Measurements from ENCODE around the gene SIRPG. TPM values are rescaled to one million over a fixed set of nuclear protein-coding genes. Genes with fewer than 3 reads are reported as not detected.

Gene SIRPG
- total and polyA plus RNA-seq, 4 donors, result 0.32 to 0.71 (median 0.42) TPM; not detected in 1

GRCh38 chr20:1700990-1701389 is 43.4 kb upstream of the SIRPG start:
- TF ChIP-seq EGR1 (IDR thresholded peaks at IDR 0.05; ENCODE audit: low read depth in 2 of 2) (no peak), SP1 (IDR thresholded peaks at IDR 0.05) (no peak), YY1 (IDR thresholded peaks at IDR 0.05) (no peak), JUND (IDR thresholded peaks at IDR 0.05) (no peak), RXRA (IDR thresholded peaks at IDR 0.05) (no peak), ZBTB33 (IDR thresholded peaks at IDR 0.05) (no peak), RAD21 (IDR thresholded peaks at IDR 0.05) (no peak), REST (IDR thresholded peaks at IDR 0.05) (no peak), HNF4G (IDR thresholded peaks at IDR 0.05) (no peak), FOXA2 (IDR thresholded peaks at IDR 0.05) (no peak), GABPA (IDR thresholded peaks at IDR 0.05 in 1 of 2, conservative IDR thresholded peaks at IDR 0.05 in 1 of 2) (no peak)
- TF ChIP-seq, protein P1, sequence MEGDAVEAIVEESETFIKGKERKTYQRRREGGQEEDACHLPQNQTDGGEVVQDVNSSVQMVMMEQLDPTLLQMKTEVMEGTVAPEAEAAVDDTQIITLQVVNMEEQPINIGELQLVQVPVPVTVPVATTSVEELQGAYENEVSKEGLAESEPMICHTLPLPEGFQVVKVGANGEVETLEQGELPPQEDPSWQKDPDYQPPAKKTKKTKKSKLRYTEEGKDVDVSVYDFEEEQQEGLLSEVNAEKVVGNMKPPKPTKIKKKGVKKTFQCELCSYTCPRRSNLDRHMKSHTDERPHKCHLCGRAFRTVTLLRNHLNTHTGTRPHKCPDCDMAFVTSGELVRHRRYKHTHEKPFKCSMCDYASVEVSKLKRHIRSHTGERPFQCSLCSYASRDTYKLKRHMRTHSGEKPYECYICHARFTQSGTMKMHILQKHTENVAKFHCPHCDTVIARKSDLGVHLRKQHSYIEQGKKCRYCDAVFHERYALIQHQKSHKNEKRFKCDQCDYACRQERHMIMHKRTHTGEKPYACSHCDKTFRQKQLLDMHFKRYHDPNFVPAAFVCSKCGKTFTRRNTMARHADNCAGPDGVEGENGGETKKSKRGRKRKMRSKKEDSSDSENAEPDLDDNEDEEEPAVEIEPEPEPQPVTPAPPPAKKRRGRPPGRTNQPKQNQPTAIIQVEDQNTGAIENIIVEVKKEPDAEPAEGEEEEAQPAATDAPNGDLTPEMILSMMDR (IDR thresholded peaks at IDR 0.05; ENCODE audit: low read depth, low read length, missing input control), result no peak
- 66% methylated on average over 1 of the region's 1 CpG for WGBS

GRCh38 chr20:1697592-1697991 is 40.0 kb upstream of the SIRPG start:
- Histone ChIP-seq H3K27ac (ENCODE audit: low read depth in 1 of 2, low read length in 2 of 2) (no peak overlapping the region), H3K4me1 (ENCODE audit: control insufficient read depth in 4 of 4, insufficient read depth in 4 of 4, low read length in 3 of 4) (no peaks in the 10 kb centered on the region), H3K9ac (ENCODE audit: low read depth in 1 of 2, low read length in 2 of 2) (no peak overlapping the region), H3K9me3 (ENCODE audit: control insufficient read depth in 4 of 4, low read length in 3 of 4) (no peaks in the 10 kb centered on the region), H3K4me3 (ENCODE audit: low read depth in 1 of 3, low read length in 3 of 3) (no peak overlapping the region), H3K27me3 (ENCODE audit: control insufficient read depth in 4 of 4, insufficient read depth in 4 of 4, low read length in 3 of 4) (no peaks in the 10 kb centered on the region), H3K36me3 (ENCODE audit: control insufficient read depth in 4 of 4, insufficient read depth in 3 of 4, low read depth in 1 of 4, low read length in 3 of 4) (no peaks in the 10 kb centered on the region)
- no peak for DNase-seq (ENCODE audit: low spot score)
- 74% methylated on average over 2 of the region's 2 CpGs for WGBS
- TF ChIP-seq REST (IDR thresholded peaks at IDR 0.05), result no peak
- no peak for TF ChIP-seq ZBTB33 (IDR thresholded peaks at IDR 0.05)
- no peak for TF ChIP-seq HNF4G (IDR thresholded peaks at IDR 0.05)
- no peak for TF ChIP-seq TAF1 (conservative IDR thresholded peaks at IDR 0.05)
- no peak for TF ChIP-seq SP1 (IDR thresholded peaks at IDR 0.05)

More at GRCh38 chr20:1700990-1701389, 43.4 kb upstream of the SIRPG start:
- Histone ChIP-seq H3K27me3 (ENCODE audit: control insufficient read depth in 4 of 4, insufficient read depth in 4 of 4, low read length in 3 of 4) (no peaks in the 10 kb centered on the region), H3K27ac (ENCODE audit: low read depth in 1 of 2, low read length in 2 of 2) (no peak overlapping the region), H3K4me3 (ENCODE audit: low read depth in 1 of 3, low read length in 3 of 3) (no peak overlapping the region), H3K9ac (ENCODE audit: low read depth in 1 of 2, low read length in 2 of 2) (no peak overlapping the region), H3K4me1 (ENCODE audit: control insufficient read depth in 4 of 4, insufficient read depth in 4 of 4, low read length in 3 of 4) (no peaks in the 10 kb centered on the region), H3K36me3 (ENCODE audit: control insufficient read depth in 4 of 4, insufficient read depth in 3 of 4, low read depth in 1 of 4, low read length in 3 of 4) (no peaks in the 10 kb centered on the region), H3K9me3 (ENCODE audit: control insufficient read depth in 4 of 4, low read length in 3 of 4) (no peaks in the 10 kb centered on the region)
- DNase-seq (ENCODE audit: low spot score), result no peak

Measured in liver (tissue), 9 donors.